Measurements from ENCODE around the gene DRC7. TPM values are rescaled to one million over a fixed set of nuclear protein-coding genes. Genes with fewer than 3 reads are reported as not detected.

Gene DRC7
- total RNA-seq, 4 donors from 2014 or later = 0.22 to 7.1 TPM; not detected in 2

DNA sequence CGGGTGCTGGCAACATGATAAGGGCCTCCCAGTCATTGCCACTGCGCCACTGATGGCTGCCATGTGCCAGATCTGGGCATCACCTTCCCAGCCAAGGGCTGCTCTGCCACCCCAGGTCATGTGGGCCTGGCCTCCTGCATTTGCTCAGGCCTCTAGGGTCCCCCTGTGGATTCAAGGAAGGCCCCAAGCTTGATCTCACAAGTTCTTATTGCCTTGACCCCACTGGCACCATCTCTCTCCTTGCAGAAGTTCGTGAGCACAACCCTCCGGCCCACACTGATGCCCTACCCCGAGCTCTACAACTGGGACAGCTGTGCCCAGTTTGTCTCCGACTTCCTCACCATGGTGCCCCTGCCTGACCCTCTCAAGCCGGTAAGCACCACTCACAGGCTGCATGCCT lies 5.3 kb downstream of the DRC7 start:
- 90 to 94% methylated on average over 6 to 7 of the region's 7 CpGs for WGBS, 2 donors
- TF ChIP-seq CTCF (IDR thresholded peaks at IDR 0.05) (no peak), POLR2A (IDR thresholded peaks at IDR 0.05) (no peak)
- no peaks in the 10 kb centered on the region for H3K27me3 ChIP-seq
- no peak overlapping the region for H3K4me3 ChIP-seq (replicated peaks in 1 of 3)
- H3K4me1 ChIP-seq = peaks cover 0 to 13% of the 10 kb centered on the region in 2 donors
- DNase-seq = no peak
- H3K9me3 ChIP-seq = no peaks in the 10 kb centered on the region
- intact Hi-C loops (cut with DNase I) = no loop called here
- H3K27ac ChIP-seq = no peak overlapping the region
- no peaks in the 10 kb centered on the region for H3K36me3 ChIP-seq

DNA sequence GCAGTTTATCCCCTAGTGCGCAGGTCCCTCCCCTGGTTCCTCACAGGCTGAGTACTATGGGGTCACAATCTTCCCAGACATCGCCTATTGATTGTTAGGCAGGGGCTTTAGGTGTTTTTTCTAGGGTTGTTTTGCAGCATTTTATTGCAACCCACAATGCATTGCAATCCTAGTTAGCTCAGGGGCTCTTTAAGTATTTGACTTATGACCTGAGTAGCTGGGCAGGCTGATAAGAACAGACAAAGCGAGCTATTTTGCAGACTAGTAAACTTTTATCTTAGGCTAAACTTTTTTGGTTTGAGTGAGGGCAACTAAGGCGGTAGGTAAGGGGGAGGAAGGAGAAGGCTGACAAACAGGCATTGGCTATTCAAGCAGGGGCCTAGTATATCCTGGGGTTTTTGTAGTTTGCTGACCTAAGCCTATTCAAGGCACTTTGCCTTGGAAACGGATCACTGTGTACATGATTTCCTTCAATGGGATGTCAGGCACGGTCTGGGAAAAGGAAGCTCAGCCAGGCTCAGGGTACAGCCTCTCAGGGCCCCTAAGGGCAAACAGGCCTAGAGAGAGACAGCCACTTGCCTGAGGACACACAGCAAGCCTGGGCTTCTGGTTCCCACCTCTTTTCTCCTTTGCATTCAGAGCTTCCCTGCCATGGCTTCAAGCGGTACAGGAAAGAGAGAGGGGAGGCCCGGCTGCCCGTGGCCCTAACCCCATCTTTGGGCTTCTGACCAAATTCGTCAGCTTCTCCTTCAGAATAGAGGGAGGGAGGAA lies 6.4 kb downstream of the DRC7 start:
- DNase-seq = no peak
- Histone ChIP-seq H3K9me3 (no peaks in the 10 kb centered on the region), H3K27ac (no peak overlapping the region), H3K4me1 (peaks cover 0 to 14% of the 10 kb centered on the region in 2 donors), H3K36me3 (no peaks in the 10 kb centered on the region), H3K27me3 (no peaks in the 10 kb centered on the region), H3K4me3 (replicated peaks in 1 of 3) (no peak overlapping the region)
- intact Hi-C loops (cut with DNase I) = no loop called here
- WGBS, 2 donors = 73 to 75% methylated on average over 10 of the region's 10 CpGs
- TF ChIP-seq CTCF (IDR thresholded peaks at IDR 0.05) (no peak), POLR2A (IDR thresholded peaks at IDR 0.05) (no peak)

DNA sequence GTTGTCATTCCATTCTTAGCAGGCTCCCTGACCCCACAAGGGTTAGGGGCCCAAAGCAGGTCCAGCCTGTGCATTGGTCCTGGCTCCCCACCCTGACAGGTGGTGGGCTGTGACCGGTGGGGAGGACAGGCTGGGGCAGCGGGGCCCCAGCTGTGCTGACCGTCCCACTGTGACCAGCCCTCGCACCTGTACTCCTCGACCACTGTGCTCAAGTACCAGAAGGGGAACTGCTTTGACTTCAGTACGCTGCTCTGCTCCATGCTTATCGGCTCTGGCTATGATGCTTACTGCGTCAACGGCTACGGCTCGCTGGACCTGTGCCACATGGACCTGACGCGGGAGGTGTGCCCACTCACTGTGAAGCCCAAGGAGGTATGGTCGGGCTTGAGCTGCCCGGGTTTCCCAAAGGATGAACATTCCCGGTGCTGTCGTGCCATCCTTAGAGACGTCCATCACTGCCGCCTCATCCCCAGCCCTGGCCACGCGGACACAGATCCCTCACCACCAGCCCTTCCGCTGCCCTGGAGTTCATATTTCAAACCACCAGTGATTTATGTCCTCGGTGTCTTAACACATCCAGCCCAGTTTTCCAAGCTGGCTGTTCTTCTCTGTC lies 7.3 kb downstream of the DRC7 start:
- Histone ChIP-seq H3K4me1 (peaks cover 0 to 14% of the 10 kb centered on the region in 2 donors), H3K27ac (no peak overlapping the region), H3K4me3 (replicated peaks in 1 of 3) (no peak overlapping the region), H3K9me3 (no peaks in the 10 kb centered on the region), H3K36me3 (no peaks in the 10 kb centered on the region), H3K27me3 (no peaks in the 10 kb centered on the region)
- 53 to 84% methylated on average over 8 to 21 of the region's 23 CpGs for WGBS, 2 donors
- intact Hi-C loops (cut with DNase I) = no loop called here
- no peak for TF ChIP-seq CTCF (IDR thresholded peaks at IDR 0.05)
- TF ChIP-seq POLR2A (IDR thresholded peaks at IDR 0.05) = no peak
- DNase-seq = peak; percentile 48 to 50

GRCh38 chr16:57703416-57704010 lies 8.9 kb downstream of the DRC7 start:
- H3K4me3 ChIP-seq (replicated peaks in 1 of 3) = no peak overlapping the region
- H3K4me1 ChIP-seq = peaks cover 0 to 14% of the 10 kb centered on the region in 2 donors
- no peak for TF ChIP-seq POLR2A (IDR thresholded peaks at IDR 0.05)
- no peaks in the 10 kb centered on the region for H3K36me3 ChIP-seq
- DNase-seq = no peak
- no peaks in the 10 kb centered on the region for H3K27me3 ChIP-seq
- H3K9me3 ChIP-seq = no peaks in the 10 kb centered on the region
- 92 to 96% methylated on average over 11 of the region's 11 CpGs for WGBS, 2 donors
- intact Hi-C loops (cut with DNase I) = no loop called here
- no peak overlapping the region for H3K27ac ChIP-seq

DNA sequence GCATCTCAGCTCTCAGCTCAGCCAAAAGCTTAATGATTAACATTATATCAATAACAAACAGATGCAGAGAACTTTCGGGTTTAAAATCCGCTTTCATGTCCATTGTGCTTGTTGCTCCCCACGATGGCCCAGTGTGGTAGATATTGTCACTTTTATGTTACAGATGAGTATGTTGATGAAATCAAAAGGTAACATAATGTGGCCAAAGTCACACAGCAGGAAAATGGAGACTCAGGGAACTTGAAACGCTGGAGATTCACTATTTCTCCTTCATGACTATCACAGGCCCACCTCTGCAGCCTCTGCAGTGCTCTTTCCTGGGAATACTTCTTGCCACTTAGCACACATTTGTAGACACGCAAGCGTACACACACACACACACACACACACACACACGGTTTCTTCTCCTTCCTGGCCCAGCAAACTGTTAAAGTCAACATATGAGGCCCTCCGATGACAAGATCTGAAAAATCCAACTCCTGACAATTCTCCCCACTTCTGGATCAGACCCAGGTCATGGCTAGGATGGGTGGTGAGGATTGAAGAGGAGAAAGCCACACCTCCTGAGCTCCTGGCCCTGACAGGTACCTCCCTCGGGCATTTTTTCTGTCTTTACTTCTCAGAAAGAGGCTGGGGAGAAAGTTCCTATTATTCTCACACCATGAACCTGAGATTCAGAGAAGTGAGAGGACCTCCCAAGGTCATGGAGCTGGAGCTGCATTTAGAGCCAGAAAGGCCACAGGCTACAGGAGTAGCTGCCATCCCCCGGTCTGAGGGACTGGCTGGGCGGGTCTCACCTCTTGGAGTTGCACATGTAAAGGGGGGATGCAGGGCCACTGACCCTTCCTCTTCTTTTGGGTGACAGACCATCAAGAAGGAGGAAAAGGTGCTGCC lies 9.7 kb downstream of the DRC7 start:
- H3K4me3 ChIP-seq (replicated peaks in 1 of 3) = no peak overlapping the region
- WGBS, 2 donors = 54 to 56% methylated on average over 11 of the region's 11 CpGs
- H3K27me3 ChIP-seq = no peaks in the 10 kb centered on the region
- H3K9me3 ChIP-seq = no peaks in the 10 kb centered on the region
- peaks cover 0 to 14% of the 10 kb centered on the region in 2 donors for H3K4me1 ChIP-seq
- H3K36me3 ChIP-seq = no peaks in the 10 kb centered on the region
- TF ChIP-seq POLR2A (IDR thresholded peaks at IDR 0.05) (no peak), CTCF (IDR thresholded peaks at IDR 0.05) (no peak)
- peak; percentile 57 to 58 for DNase-seq
- intact Hi-C loops (cut with DNase I) = no loop called here
- peak overlapping the region in 2 of 3 donors; percentile 22 to 30 for H3K27ac ChIP-seq

Measured in thyroid gland (tissue), 4 donors.